Neuronal stem cell (in vitro differentiated cells): Measurements from ENCODE around the gene POTEF.
"Not testable (repeated sequence)": the region's sequence is repeated elsewhere in the genome, so short reads cannot be mapped to it uniquely, and the experiment has no call there.

Experiments used
- DNase-seq: peaks from one replicate; pipeline ENCODE4 v3.0.0-alpha.2; 2013; ENCODE audit warnings: low spot score
- H2AFZ ChIP-seq: one replicate; pipeline ENCODE4 v1.6.1; 2013; ENCODE audit warnings: mild to moderate bottlenecking, low read length, inconsistent platforms
- H2AK5ac ChIP-seq: 2 replicates; pipeline ENCODE4 v1.6.1; 2013; ENCODE audit warnings: low read depth, mild to moderate bottlenecking, inconsistent platforms, low read length, moderate library complexity, mixed read lengths
- H2BK120ac ChIP-seq: 2 replicates; pipeline ENCODE4 v1.6.1; 2013; ENCODE audit warnings: low read depth, mild to moderate bottlenecking, inconsistent platforms, low read length, moderate library complexity, mixed read lengths
- H2BK12ac ChIP-seq: one replicate; pipeline ENCODE4 v1.6.1; 2013; ENCODE audit warnings: low read length, inconsistent platforms
- H2BK15ac ChIP-seq: 2 replicates; pipeline ENCODE4 v1.6.1; 2013; ENCODE audit warnings: mild to moderate bottlenecking, low read length, inconsistent platforms, mixed read lengths
- H2BK5ac ChIP-seq: one replicate; pipeline ENCODE4 v1.6.1; 2013; ENCODE audit warnings: inconsistent platforms, mild to moderate bottlenecking, low read length, moderate library complexity
- H3K14ac ChIP-seq: one replicate; pipeline ENCODE4 v1.6.1; 2013; ENCODE audit warnings: low read length, inconsistent platforms
- H3K18ac ChIP-seq: 2 replicates; pipeline ENCODE4 v1.6.1; 2013; ENCODE audit warnings: low read length, inconsistent platforms
- H3K23ac ChIP-seq: 2 replicates; pipeline ENCODE4 v1.6.1; 2013; ENCODE audit warnings: low read depth, mild to moderate bottlenecking, mixed read lengths, low read length, inconsistent platforms; ENCODE audit not compliant: poor library complexity
- H3K27ac ChIP-seq: replicated peaks from 3 replicates; pipeline ENCODE4 v1.5.1; 2013; ENCODE audit warnings: low read length, inconsistent platforms
- H3K27me3 ChIP-seq, 3 experiments: 2 replicates each; pipeline ENCODE4 v1.6.1; 2013; ENCODE audit warnings: low read length in 3 of 3, mild to moderate bottlenecking in 2 of 3, inconsistent platforms in 1 of 3, low read depth in 1 of 3, mixed read lengths in 1 of 3, moderate library complexity in 1 of 3; ENCODE audit not compliant: control insufficient read depth in 3 of 3, insufficient read depth in 3 of 3
- H3K36me3 ChIP-seq, 2 donors: replicated peaks in 1 of 2; 2 replicates each; pipeline ENCODE4 v1.6.1; 2013; ENCODE audit warnings: low read length in 2 of 2; ENCODE audit not compliant: control insufficient read depth in 2 of 2, insufficient read depth in 2 of 2
- H3K4ac ChIP-seq: 2 replicates; pipeline ENCODE4 v1.6.1; 2013; ENCODE audit warnings: inconsistent platforms, mild to moderate bottlenecking, low read length, moderate library complexity
- H3K4me1 ChIP-seq, 2 donors: 1 replicate in 1 of 2; 2 replicates in 1 of 2; pipeline ENCODE4 v1.6.1; 2013; ENCODE audit warnings: low read length in 2 of 2, low read depth in 1 of 2; ENCODE audit not compliant: control insufficient read depth in 2 of 2, insufficient read depth in 1 of 2
- H3K4me2 ChIP-seq: one replicate; pipeline ENCODE4 v1.6.1; 2013; ENCODE audit warnings: mild to moderate bottlenecking, low read length, inconsistent platforms; ENCODE audit not compliant: insufficient read depth, poor library complexity, severe bottlenecking
- H3K4me3 ChIP-seq, 2 donors: 2 replicates each; pipeline ENCODE4 v1.5.1; 2013; ENCODE audit warnings: low read length in 2 of 2, mild to moderate bottlenecking in 2 of 2, inconsistent platforms in 1 of 2, moderate library complexity in 1 of 2
- H3K79me1 ChIP-seq: one replicate; pipeline ENCODE4 v1.6.1; 2013; ENCODE audit warnings: low read depth, mild to moderate bottlenecking, inconsistent platforms, low read length, moderate library complexity
- H3K9ac ChIP-seq: one replicate; pipeline ENCODE4 v1.6.1; 2013; ENCODE audit warnings: mild to moderate bottlenecking, low read depth, low read length, inconsistent platforms; ENCODE audit not compliant: poor library complexity
- H3K9me3 ChIP-seq, 2 donors: replicated peaks in 1 of 2; 2 replicates each; pipeline versions ENCODE3 to v1.6.1; 2013; ENCODE audit warnings: low read length in 2 of 2, mild to moderate bottlenecking in 2 of 2, inconsistent platforms in 1 of 2, low read depth in 1 of 2, mixed read lengths in 1 of 2, moderate library complexity in 1 of 2; ENCODE audit not compliant: control insufficient read depth in 2 of 2, insufficient read depth in 1 of 2
- H4K8ac ChIP-seq: one replicate; pipeline ENCODE4 v1.6.1; 2013; ENCODE audit warnings: low read depth, mild to moderate bottlenecking, inconsistent platforms, low read length, moderate library complexity
- H4K91ac ChIP-seq: one replicate; pipeline ENCODE4 v1.6.1; 2013; ENCODE audit warnings: low read length, low read depth, mild to moderate bottlenecking, inconsistent platforms; ENCODE audit not compliant: poor library complexity
- WGBS, 2 donors: extraction: QIAGEN DNeasy Blood & Tissue Kit; methylation state at CpG; one replicate each; pipeline ENCODE4 v1.1.7; 2013; ENCODE audit warnings: missing lambda C conversion rate in 2 of 2, mixed read lengths in 1 of 2; ENCODE audit not compliant: insufficient read length in 2 of 2, insufficient replicate concordance in 1 of 2; ENCODE audit errors: extremely low coverage in 2 of 2; 5-methylcytosine and 5-hydroxymethylcytosine counted together

Gene POTEF

GRCh38 chr2:130154773-130155765 lies 26.0 kb upstream of the POTEF start:
- Histone ChIP-seq H3K4me3 (peak overlapping the region in 1 of 2 donors; percentile 17), H2AK5ac (no peak overlapping the region), H3K23ac (no peak overlapping the region), H2BK5ac (no peak overlapping the region), H3K9me3 (no peaks in the 10 kb centered on the region), H2BK12ac (no peak overlapping the region), H3K27me3 (no peaks in the 10 kb centered on the region), H3K4me1 (no peaks in the 10 kb centered on the region), H3K36me3 (peaks cover 12 to 71% of the 10 kb centered on the region in 2 donors), H3K18ac (no peak overlapping the region), H3K4ac (no peak overlapping the region), H2AFZ (no peak overlapping the region), H4K8ac (no peak overlapping the region), H3K14ac (no peak overlapping the region), H3K9ac (no peak overlapping the region), H2BK15ac (no peak overlapping the region), H3K79me1 (peaks cover 4% of the 10 kb centered on the region), H3K4me2 (no peak overlapping the region), H2BK120ac (no peak overlapping the region), H3K27ac (no peak overlapping the region), H4K91ac (no peak overlapping the region)
- WGBS, 2 donors, result no CpG with 5 or more reads among the region's 29 CpGs
- no peak for DNase-seq

GRCh38 chr2:130154423-130154770 lies 25.4 kb upstream of the POTEF start:
- peaks cover 10 to 65% of the 10 kb centered on the region in 2 donors for H3K36me3 ChIP-seq
- not testable (repeated sequence) for H3K27me3 ChIP-seq, H2BK15ac ChIP-seq, H4K91ac ChIP-seq, H3K4me3 ChIP-seq, H2AFZ ChIP-seq, H3K4me1 ChIP-seq, H3K9ac ChIP-seq, H3K23ac ChIP-seq, H3K14ac ChIP-seq, H3K79me1 ChIP-seq, H3K4ac ChIP-seq, DNase-seq, H2BK5ac ChIP-seq, H2AK5ac ChIP-seq, H4K8ac ChIP-seq, H2BK12ac ChIP-seq, H3K4me2 ChIP-seq, H3K9me3 ChIP-seq, H3K18ac ChIP-seq, H2BK120ac ChIP-seq, H3K27ac ChIP-seq
- no CpG with 5 or more reads among the region's 8 CpGs for WGBS, 2 donors

DNA sequence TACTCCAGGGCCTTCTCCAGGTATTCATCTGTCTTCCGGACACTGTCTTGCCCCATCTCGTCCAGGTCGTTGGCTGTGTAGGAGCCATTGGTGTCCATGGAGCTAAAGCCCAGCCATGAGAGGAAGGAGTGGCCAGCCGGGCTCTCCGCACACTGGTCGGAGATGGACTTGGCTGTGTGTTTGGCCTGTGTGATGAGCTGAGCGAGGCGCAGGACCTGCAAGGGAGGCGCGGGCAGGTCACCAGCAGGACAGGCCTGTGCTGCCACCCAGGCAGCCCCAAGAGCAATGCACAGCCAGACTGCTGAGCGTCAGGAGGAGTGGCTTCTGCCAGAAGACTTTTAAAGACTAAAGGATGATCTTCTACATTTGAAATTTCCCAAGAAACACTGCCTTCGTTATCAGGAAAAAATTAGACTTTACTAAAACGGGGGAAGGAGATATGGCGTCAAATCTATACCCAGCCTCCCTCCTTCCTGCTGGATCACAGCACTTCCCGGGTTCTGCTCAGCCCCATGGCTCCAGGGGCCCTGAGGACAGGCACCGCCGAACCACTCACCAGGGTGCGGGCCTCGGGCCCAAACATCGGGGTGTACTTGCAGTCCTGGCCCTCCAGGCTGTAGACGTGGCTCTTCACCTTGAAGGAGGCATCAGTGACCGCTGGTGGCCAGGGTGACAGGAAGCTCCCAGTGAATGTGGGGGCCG lies 24.9 kb upstream of the POTEF start:
- not testable (repeated sequence) for H3K18ac ChIP-seq, H3K9ac ChIP-seq, H2AFZ ChIP-seq, H3K4me3 ChIP-seq, H3K27me3 ChIP-seq, H3K14ac ChIP-seq, H3K27ac ChIP-seq, H3K79me1 ChIP-seq, H4K91ac ChIP-seq, H2BK120ac ChIP-seq, H2BK15ac ChIP-seq, H3K4ac ChIP-seq, H3K4me2 ChIP-seq, H3K9me3 ChIP-seq, H2BK5ac ChIP-seq, DNase-seq, H2BK12ac ChIP-seq, H3K23ac ChIP-seq, H2AK5ac ChIP-seq, H4K8ac ChIP-seq, H3K4me1 ChIP-seq
- H3K36me3 ChIP-seq, result peaks cover 10 to 62% of the 10 kb centered on the region in 2 donors
- no CpG with 5 or more reads among the region's 23 CpGs for WGBS, 2 donors
